ENCODE measurements around the gene INPP5F.

Gene INPP5F

DNA sequence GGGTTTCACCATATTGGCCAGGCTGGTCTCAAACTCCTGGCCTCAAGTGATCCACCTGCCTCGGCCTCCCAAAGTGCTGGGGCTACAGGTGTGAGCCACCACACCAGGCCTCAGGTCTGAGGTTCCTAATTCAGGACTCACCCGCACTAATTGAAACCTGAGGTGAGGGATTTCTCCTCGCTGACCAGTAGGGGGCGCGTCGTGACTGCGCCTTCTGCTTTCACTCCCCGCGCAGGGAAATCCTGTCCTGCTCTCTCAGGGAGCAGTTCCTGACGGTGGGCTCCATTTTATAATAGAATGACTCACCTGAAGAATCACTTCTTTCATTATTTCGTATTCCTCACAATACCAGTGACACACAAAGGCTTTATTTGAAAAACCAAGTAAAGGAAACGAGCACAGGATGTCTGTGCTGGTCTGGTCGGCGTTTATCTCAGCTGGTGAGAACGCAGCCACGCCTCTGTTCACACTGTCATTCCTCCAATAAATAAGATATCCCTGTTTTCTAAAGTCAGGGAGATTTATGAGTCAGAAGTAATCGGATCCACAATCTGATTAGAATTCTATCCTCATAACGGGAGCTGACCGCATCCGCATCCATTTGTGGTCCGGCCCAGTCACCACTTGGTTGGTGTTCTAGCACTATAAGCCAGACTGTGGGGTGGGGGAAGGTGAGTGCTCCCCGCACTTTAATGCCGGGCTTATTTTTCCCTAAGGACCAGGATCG lies 39.2 kb upstream of the INPP5F start:
- Histone ChIP-seq H3K9ac (ENCODE audit: insufficient read length, low read depth) (peak overlapping the region; percentile 79), H3K4me3 (ENCODE audit: insufficient read length, low read depth) (peak overlapping the region; percentile 49), H3K9me3 (ENCODE audit: insufficient read depth, low read length) (no peaks in the 10 kb centered on the region), H3K36me3 (ENCODE audit: insufficient read depth, insufficient read length, low read length) (no peaks in the 10 kb centered on the region), H3K27me3 (ENCODE audit: insufficient read depth, insufficient read length) (no peaks in the 10 kb centered on the region), H3K4me1 (ENCODE audit: insufficient read depth, insufficient read length) (no peaks in the 10 kb centered on the region)
- peak; percentile 47 for DNase-seq (ENCODE audit: low read depth, low spot score)
- TF ChIP-seq YY1 (IDR thresholded peaks at IDR 0.05; ENCODE audit: insufficient read depth, insufficient read length) (no peak), SUZ12 (IDR thresholded peaks at IDR 0.05; ENCODE audit: extremely low read depth, insufficient read depth, insufficient read length) (no peak), ZNF274 (IDR thresholded peaks at IDR 0.05; ENCODE audit: low read depth, low read length) (no peak)

DNA sequence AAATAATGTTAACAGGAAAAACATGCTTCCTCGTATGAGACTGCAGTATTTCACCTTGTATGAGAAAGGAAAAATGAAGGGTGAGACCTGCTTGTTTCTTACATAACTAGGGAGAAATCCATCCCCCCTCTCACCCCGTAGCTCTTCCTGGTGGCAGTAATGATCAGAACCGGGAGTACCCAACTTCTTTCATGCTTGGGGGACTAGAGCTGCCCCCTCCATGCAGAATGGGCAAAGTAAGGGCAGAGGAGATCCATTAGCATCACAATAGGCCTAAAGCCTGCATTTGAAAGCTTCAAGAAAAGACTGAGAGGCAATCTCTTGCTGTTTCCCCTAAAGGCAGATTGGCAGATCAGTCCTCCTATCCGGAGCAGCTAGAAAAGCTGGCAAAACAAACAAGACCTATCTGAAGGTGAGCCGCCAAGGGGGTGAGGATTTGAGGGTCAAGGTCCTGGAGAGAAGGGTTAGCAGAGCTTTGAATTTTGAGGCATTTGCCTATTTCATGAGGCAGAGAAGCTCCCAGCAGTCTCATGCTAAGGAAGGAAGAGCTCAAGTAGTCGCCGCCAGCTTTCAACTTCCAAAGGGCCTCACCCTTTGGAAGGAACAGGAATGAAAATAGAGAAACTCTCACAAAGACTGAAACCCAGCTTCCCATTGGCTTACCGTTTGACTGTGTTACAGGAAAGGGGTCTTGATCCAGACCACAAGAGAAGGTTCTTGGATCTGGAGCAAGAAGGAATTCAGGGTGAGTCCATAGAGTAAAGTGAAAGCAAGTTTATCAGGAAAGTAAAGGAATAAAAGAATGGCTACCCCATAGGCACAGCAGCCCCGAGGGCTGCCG lies 38.4 kb upstream of the INPP5F start:
- no peak for TF ChIP-seq SUZ12 (IDR thresholded peaks at IDR 0.05; ENCODE audit: extremely low read depth, insufficient read depth, insufficient read length)
- TF ChIP-seq YY1 (IDR thresholded peaks at IDR 0.05; ENCODE audit: insufficient read depth, insufficient read length), result no peak
- TF ChIP-seq ZNF274 (IDR thresholded peaks at IDR 0.05; ENCODE audit: low read depth, low read length), result no peak
- Histone ChIP-seq H3K9ac (ENCODE audit: insufficient read length, low read depth) (peak overlapping the region; percentile 79), H3K36me3 (ENCODE audit: insufficient read depth, insufficient read length, low read length) (no peaks in the 10 kb centered on the region), H3K27me3 (ENCODE audit: insufficient read depth, insufficient read length) (no peaks in the 10 kb centered on the region), H3K4me3 (ENCODE audit: insufficient read length, low read depth) (peak overlapping the region; percentile 49), H3K9me3 (ENCODE audit: insufficient read depth, low read length) (no peaks in the 10 kb centered on the region), H3K4me1 (ENCODE audit: insufficient read depth, insufficient read length) (no peaks in the 10 kb centered on the region)
- peak; percentile 97 for DNase-seq (ENCODE audit: low read depth, low spot score)

DNA sequence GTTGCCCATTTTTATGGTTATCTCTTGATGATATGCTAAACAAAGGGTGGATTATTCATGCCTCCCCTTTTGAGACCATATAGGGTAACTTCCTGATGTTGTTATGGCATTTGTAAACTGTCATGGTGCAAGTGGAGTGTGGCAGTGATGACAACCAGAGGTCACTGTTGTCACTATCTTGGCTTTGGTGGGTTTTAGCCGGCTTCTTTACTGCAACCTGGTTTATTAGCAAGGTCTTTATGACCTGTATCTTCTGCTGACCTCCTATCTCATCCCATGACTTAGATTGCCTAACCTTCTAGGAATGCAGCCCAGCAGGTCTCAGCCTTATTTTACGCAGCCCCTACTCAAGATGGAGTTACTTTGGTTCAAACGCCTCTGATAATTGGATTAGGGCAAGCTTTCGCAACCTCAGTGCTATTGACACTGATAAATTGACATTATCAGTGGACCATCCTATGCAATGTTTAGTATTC lies 37.8 kb upstream of the INPP5F start:
- Histone ChIP-seq H3K4me3 (ENCODE audit: insufficient read length, low read depth) (no peak overlapping the region), H3K27me3 (ENCODE audit: insufficient read depth, insufficient read length) (no peaks in the 10 kb centered on the region), H3K9me3 (ENCODE audit: insufficient read depth, low read length) (no peaks in the 10 kb centered on the region), H3K36me3 (ENCODE audit: insufficient read depth, insufficient read length, low read length) (no peaks in the 10 kb centered on the region), H3K4me1 (ENCODE audit: insufficient read depth, insufficient read length) (no peaks in the 10 kb centered on the region), H3K9ac (ENCODE audit: insufficient read length, low read depth) (no peak overlapping the region)
- TF ChIP-seq SUZ12 (IDR thresholded peaks at IDR 0.05; ENCODE audit: extremely low read depth, insufficient read depth, insufficient read length) (no peak), ZNF274 (IDR thresholded peaks at IDR 0.05; ENCODE audit: low read depth, low read length) (no peak), YY1 (IDR thresholded peaks at IDR 0.05; ENCODE audit: insufficient read depth, insufficient read length) (no peak)
- DNase-seq (ENCODE audit: low read depth, low spot score), result peak; percentile 22

DNA sequence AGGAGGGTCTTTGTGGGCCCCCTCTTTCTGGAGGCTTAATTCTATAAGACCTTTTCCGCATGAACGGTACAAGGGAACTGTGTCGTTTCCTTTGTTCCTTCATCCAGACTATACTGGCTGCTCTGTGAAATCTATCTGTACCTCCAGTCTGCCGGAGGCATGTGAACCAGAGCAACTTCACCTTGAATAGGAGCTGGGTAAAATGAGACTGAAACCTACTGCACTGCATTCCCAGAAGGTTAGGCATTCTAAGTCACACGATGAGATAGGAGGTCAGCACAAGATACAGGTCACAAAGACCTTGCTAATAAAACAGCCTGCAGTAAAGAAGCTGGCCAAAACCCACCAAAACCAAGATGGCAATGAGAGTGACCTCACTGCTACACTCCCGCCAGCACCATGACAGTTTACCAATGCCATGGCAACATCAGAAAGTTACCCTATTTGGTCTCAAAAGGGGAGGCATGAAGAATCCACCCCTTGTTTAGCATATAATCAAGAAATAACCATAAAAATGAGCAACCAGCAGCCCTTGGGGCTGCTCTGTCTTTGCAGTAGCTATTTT lies 36.8 kb upstream of the INPP5F start:
- Histone ChIP-seq H3K4me3 (ENCODE audit: insufficient read length, low read depth) (no peak overlapping the region), H3K36me3 (ENCODE audit: insufficient read depth, insufficient read length, low read length) (no peaks in the 10 kb centered on the region), H3K4me1 (ENCODE audit: insufficient read depth, insufficient read length) (no peaks in the 10 kb centered on the region), H3K27me3 (ENCODE audit: insufficient read depth, insufficient read length) (no peaks in the 10 kb centered on the region), H3K9me3 (ENCODE audit: insufficient read depth, low read length) (no peaks in the 10 kb centered on the region), H3K9ac (ENCODE audit: insufficient read length, low read depth) (no peak overlapping the region)
- TF ChIP-seq SUZ12 (IDR thresholded peaks at IDR 0.05; ENCODE audit: extremely low read depth, insufficient read depth, insufficient read length), result no peak
- TF ChIP-seq ZNF274 (IDR thresholded peaks at IDR 0.05; ENCODE audit: low read depth, low read length), result no peak
- no peak for TF ChIP-seq YY1 (IDR thresholded peaks at IDR 0.05; ENCODE audit: insufficient read depth, insufficient read length)
- no peak for DNase-seq (ENCODE audit: low read depth, low spot score)

DNA sequence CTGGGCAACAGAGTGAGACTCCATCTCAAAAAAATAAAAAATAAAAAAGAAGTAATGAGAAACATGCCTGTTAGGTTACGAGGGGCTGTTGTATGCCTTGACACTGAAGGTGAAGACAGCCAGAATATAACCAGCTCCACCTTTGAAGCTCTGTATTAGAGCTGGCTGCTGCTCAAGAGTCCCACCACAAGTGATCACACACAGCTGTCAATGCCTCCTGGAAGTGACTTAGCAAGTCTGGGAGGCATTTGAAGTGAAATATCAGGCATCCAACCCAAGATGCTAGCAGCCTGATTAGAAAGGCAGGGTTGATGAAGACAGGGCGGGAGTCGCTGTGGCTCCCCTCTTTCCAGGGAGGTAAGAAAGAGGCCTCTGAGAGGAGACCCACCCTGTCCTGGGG lies 34.1 kb upstream of the INPP5F start:
- TF ChIP-seq YY1 (IDR thresholded peaks at IDR 0.05; ENCODE audit: insufficient read depth, insufficient read length) (no peak), SUZ12 (IDR thresholded peaks at IDR 0.05; ENCODE audit: extremely low read depth, insufficient read depth, insufficient read length) (no peak), ZNF274 (IDR thresholded peaks at IDR 0.05; ENCODE audit: low read depth, low read length) (no peak)
- no peaks in the 10 kb centered on the region for H3K27me3 ChIP-seq (ENCODE audit: insufficient read depth, insufficient read length)
- H3K9me3 ChIP-seq (ENCODE audit: insufficient read depth, low read length), result peaks cover 4% of the 10 kb centered on the region; the same call in 1 of the 2 replicates
- no peak overlapping the region for H3K4me3 ChIP-seq (ENCODE audit: insufficient read length, low read depth)
- no peak overlapping the region for H3K9ac ChIP-seq (ENCODE audit: insufficient read length, low read depth)
- no peaks in the 10 kb centered on the region for H3K4me1 ChIP-seq (ENCODE audit: insufficient read depth, insufficient read length)
- no peak for DNase-seq (ENCODE audit: low read depth, low spot score)
- H3K36me3 ChIP-seq (ENCODE audit: insufficient read depth, insufficient read length, low read length), result no peaks in the 10 kb centered on the region

- H3K36me3 ChIP-seq (ENCODE audit: insufficient read depth, insufficient read length, low read length), result no peaks in the 10 kb centered on the region
- H3K4me1 ChIP-seq (ENCODE audit: insufficient read depth, insufficient read length), result no peaks in the 10 kb centered on the region
- DNase-seq (ENCODE audit: low read depth, low spot score), result no peak
- no peak overlapping the region for H3K4me3 ChIP-seq (ENCODE audit: insufficient read length, low read depth)
- H3K27me3 ChIP-seq (ENCODE audit: insufficient read depth, insufficient read length), result no peaks in the 10 kb centered on the region
- no peak for TF ChIP-seq ZNF274 (IDR thresholded peaks at IDR 0.05; ENCODE audit: low read depth, low read length)
- no peak for TF ChIP-seq SUZ12 (IDR thresholded peaks at IDR 0.05; ENCODE audit: extremely low read depth, insufficient read depth, insufficient read length)
- no peak for TF ChIP-seq YY1 (IDR thresholded peaks at IDR 0.05; ENCODE audit: insufficient read depth, insufficient read length)
- peaks cover 4% of the 10 kb centered on the region; the same call in 1 of the 2 replicates for H3K9me3 ChIP-seq (ENCODE audit: insufficient read depth, low read length)
- no peak overlapping the region for H3K9ac ChIP-seq (ENCODE audit: insufficient read length, low read depth)
Measured at GRCh38 chr10:119693262-119693957, 32.4 kb upstream of the INPP5F start.

Measured in NT2/D1 (cell line).